Effector memory CD8-positive, alpha-beta T cell (primary cell): ENCODE data around the gene SOHLH1.

Source experiments
- ATAC-seq: fragments of 150-1000 bp; cut with Tn5 transposase; replicated peaks from 2 replicates; pipeline ENCODE4 v1.10.0; 2021; ENCODE audit warnings: mild to moderate bottlenecking, moderate library complexity
- DNase-seq, 3 experiments: peaks; one replicate each; pipeline ENCODE4 v3.0.0; 2021
- H3K27ac Mint-ChIP-seq, 2 donors: one replicate each; pipeline ENCODE4 v1.8.0; 2022; ENCODE audit warnings: mild to moderate bottlenecking in 2 of 2, mixed read lengths in 2 of 2, moderate library complexity in 2 of 2
- H3K27me3 Mint-ChIP-seq, 2 donors: one replicate each; pipeline ENCODE4 v1.8.0; 2022; ENCODE audit warnings: mixed read lengths in 2 of 2
- H3K36me3 Mint-ChIP-seq: one replicate; pipeline ENCODE4 v1.8.0; 2022; ENCODE audit warnings: mild to moderate bottlenecking, moderate library complexity, mixed read lengths; ENCODE audit not compliant: insufficient read depth
- H3K4me1 Mint-ChIP-seq, 2 donors: one replicate each; pipeline ENCODE4 v1.8.0; 2022; ENCODE audit warnings: low read depth in 2 of 2, mixed read lengths in 2 of 2
- H3K4me3 Mint-ChIP-seq, 2 donors: one replicate each; pipeline ENCODE4 v1.8.0; 2022; ENCODE audit warnings: mild to moderate bottlenecking in 2 of 2, mixed read lengths in 2 of 2, moderate library complexity in 2 of 2
- H3K9me3 Mint-ChIP-seq, 2 donors: one replicate each; pipeline ENCODE4 v1.8.0; 2022; ENCODE audit warnings: mixed read lengths in 2 of 2

The SOHLH1 gene

GRCh38 chr9:135693771-135694170 lies 5.5 kb downstream of the SOHLH1 start:
- ATAC-seq: no peak
- Mint-ChIP-seq H3K36me3 (no peaks in the 10 kb centered on the region), H3K4me1 (no peaks in the 10 kb centered on the region), H3K27me3 (peaks cover 12 to 29% of the 10 kb centered on the region in 2 donors), H3K27ac (no peak overlapping the region), H3K4me3 (no peak overlapping the region), H3K9me3 (no peaks in the 10 kb centered on the region)
- DNase-seq: no peak

- Mint-ChIP-seq H3K36me3 (no peaks in the 10 kb centered on the region), H3K9me3 (no peaks in the 10 kb centered on the region), H3K27me3 (peaks cover 12 to 29% of the 10 kb centered on the region in 2 donors), H3K27ac (no peak overlapping the region), H3K4me1 (no peaks in the 10 kb centered on the region), H3K4me3 (no peak overlapping the region)
- no peak for DNase-seq
- ATAC-seq: no peak
These were observed 6.0 kb downstream of the SOHLH1 start for GRCh38 chr9:135693265-135693664.

- Mint-ChIP-seq H3K9me3 (no peaks in the 10 kb centered on the region), H3K4me3 (no peak overlapping the region), H3K36me3 (no peaks in the 10 kb centered on the region), H3K27me3 (peaks cover 12 to 29% of the 10 kb centered on the region in 2 donors), H3K4me1 (no peaks in the 10 kb centered on the region), H3K27ac (no peak overlapping the region)
- ATAC-seq (no peak), DNase-seq (no peak)
These were observed 6.9 kb downstream of the SOHLH1 start for GRCh38 chr9:135692410-135692809.

GRCh38 chr9:135690836-135691570 lies 8.3 kb downstream of the SOHLH1 start:
- H3K4me3 Mint-ChIP-seq: no peak overlapping the region
- H3K27ac Mint-ChIP-seq: no peak overlapping the region
- ATAC-seq (no peak), DNase-seq (no peak)
- H3K36me3 Mint-ChIP-seq: no peaks in the 10 kb centered on the region
- H3K4me1 Mint-ChIP-seq: no peaks in the 10 kb centered on the region
- H3K9me3 Mint-ChIP-seq: no peaks in the 10 kb centered on the region
- peaks cover 12 to 39% of the 10 kb centered on the region in 2 donors for H3K27me3 Mint-ChIP-seq

GRCh38 chr9:135689011-135689410 lies 10.3 kb downstream of the SOHLH1 start:
- H3K4me1 Mint-ChIP-seq: no peaks in the 10 kb centered on the region
- no peak overlapping the region for H3K4me3 Mint-ChIP-seq
- no peaks in the 10 kb centered on the region for H3K9me3 Mint-ChIP-seq
- H3K27me3 Mint-ChIP-seq: peaks cover 8 to 48% of the 10 kb centered on the region in 2 donors
- DNase-seq: no peak
- H3K36me3 Mint-ChIP-seq: no peaks in the 10 kb centered on the region
- no peak for ATAC-seq
- H3K27ac Mint-ChIP-seq: no peak overlapping the region

- H3K4me3 Mint-ChIP-seq: no peak overlapping the region
- H3K4me1 Mint-ChIP-seq: no peaks in the 10 kb centered on the region
- H3K36me3 Mint-ChIP-seq: no peaks in the 10 kb centered on the region
- H3K27ac Mint-ChIP-seq: no peak overlapping the region
- DNase-seq (no peak), ATAC-seq (no peak)
- no peaks in the 10 kb centered on the region for H3K9me3 Mint-ChIP-seq
- peaks cover 5 to 49% of the 10 kb centered on the region in 2 donors for H3K27me3 Mint-ChIP-seq
These were observed 12.1 kb downstream of the SOHLH1 start for GRCh38 chr9:135687216-135687615.

GRCh38 chr9:135684691-135685090 lies 14.6 kb downstream of the SOHLH1 start:
- Mint-ChIP-seq H3K4me3 (no peak overlapping the region), H3K27ac (no peak overlapping the region), H3K36me3 (no peaks in the 10 kb centered on the region), H3K27me3 (peaks cover 11 to 61% of the 10 kb centered on the region in 2 donors), H3K9me3 (no peaks in the 10 kb centered on the region), H3K4me1 (no peaks in the 10 kb centered on the region)
- no peak for DNase-seq
- ATAC-seq: no peak

- no peak for ATAC-seq
- Mint-ChIP-seq H3K27me3 (peaks cover 11 to 61% of the 10 kb centered on the region in 2 donors), H3K36me3 (no peaks in the 10 kb centered on the region), H3K4me3 (no peak overlapping the region), H3K9me3 (no peaks in the 10 kb centered on the region), H3K27ac (no peak overlapping the region), H3K4me1 (no peaks in the 10 kb centered on the region)
- DNase-seq: no peak
These were observed 15.8 kb downstream of the SOHLH1 start for GRCh38 chr9:135683401-135684034.

GRCh38 chr9:135681161-135681560 lies 18.1 kb downstream of the SOHLH1 start:
- no peak overlapping the region for H3K27ac Mint-ChIP-seq

GRCh38 chr9:135680056-135680455 lies 19.2 kb downstream of the SOHLH1 start:
- Mint-ChIP-seq H3K27me3 (peaks cover 11 to 48% of the 10 kb centered on the region in 2 donors), H3K27ac (peak overlapping the region in 1 of 2 donors; percentile 30), H3K36me3 (no peaks in the 10 kb centered on the region), H3K4me3 (no peak overlapping the region), H3K9me3 (no peaks in the 10 kb centered on the region), H3K4me1 (no peaks in the 10 kb centered on the region)
- ATAC-seq (no peak), DNase-seq (no peak)

More at GRCh38 chr9:135681161-135681560, 18.1 kb downstream of the SOHLH1 start:
- DNase-seq (no peak), ATAC-seq (no peak)
- H3K36me3 Mint-ChIP-seq: no peaks in the 10 kb centered on the region
- no peaks in the 10 kb centered on the region for H3K9me3 Mint-ChIP-seq
- no peaks in the 10 kb centered on the region for H3K4me1 Mint-ChIP-seq
- H3K27me3 Mint-ChIP-seq: peaks cover 11 to 52% of the 10 kb centered on the region in 2 donors
- H3K4me3 Mint-ChIP-seq: no peak overlapping the region

GRCh38 chr9:135678236-135679017 lies 20.9 kb downstream of the SOHLH1 start:
- Mint-ChIP-seq H3K4me1 (no peaks in the 10 kb centered on the region), H3K36me3 (peaks cover 4% of the 10 kb centered on the region), H3K27ac (no peak overlapping the region), H3K27me3 (peaks cover 11 to 32% of the 10 kb centered on the region in 2 donors), H3K4me3 (no peak overlapping the region), H3K9me3 (no peaks in the 10 kb centered on the region)
- ATAC-seq (no peak), DNase-seq (no peak)

GRCh38 chr9:135677641-135678168 lies 21.6 kb downstream of the SOHLH1 start:
- Mint-ChIP-seq H3K9me3 (no peaks in the 10 kb centered on the region), H3K4me1 (no peaks in the 10 kb centered on the region), H3K27me3 (peaks cover 6 to 26% of the 10 kb centered on the region in 2 donors), H3K27ac (no peak overlapping the region), H3K4me3 (no peak overlapping the region), H3K36me3 (peaks cover 4% of the 10 kb centered on the region)
- ATAC-seq (no peak), DNase-seq (no peak)

GRCh38 chr9:135676891-135677290 lies 22.4 kb downstream of the SOHLH1 start:
- no peaks in the 10 kb centered on the region for H3K9me3 Mint-ChIP-seq
- no peaks in the 10 kb centered on the region for H3K4me1 Mint-ChIP-seq
- peaks cover 5 to 24% of the 10 kb centered on the region in 2 donors for H3K27me3 Mint-ChIP-seq
- H3K4me3 Mint-ChIP-seq: no peak overlapping the region
- no peak for DNase-seq
- ATAC-seq: no peak
- peaks cover 4% of the 10 kb centered on the region for H3K36me3 Mint-ChIP-seq
- H3K27ac Mint-ChIP-seq: no peak overlapping the region
